Measurements from ENCODE around the gene IRX4.

IRX4 gene

GRCh38 chr5:1913578-1913977 is 30.9 kb upstream of the IRX4 start:
- no peak for DNase-seq

GRCh38 chr5:1912951-1913565 is 30.3 kb upstream of the IRX4 start:
- DNase-seq: no peak

GRCh38 chr5:1911773-1912235 is 29.1 kb upstream of the IRX4 start:
- no peak for DNase-seq

GRCh38 chr5:1910861-1911772 is 28.4 kb upstream of the IRX4 start:
- DNase-seq: no peak

- no peak for DNase-seq
Measured at GRCh38 chr5:1910081-1910760, 27.5 kb upstream of the IRX4 start.

GRCh38 chr5:1909346-1909985 is 26.7 kb upstream of the IRX4 start:
- no peak for DNase-seq

GRCh38 chr5:1908931-1909330 is 26.2 kb upstream of the IRX4 start:
- no peak for DNase-seq

- DNase-seq: no peak
Measured at GRCh38 chr5:1907616-1908015, 24.9 kb upstream of the IRX4 start.

- DNase-seq: no peak
Measured at GRCh38 chr5:1905108-1905507, 22.4 kb upstream of the IRX4 start.

- no peak for DNase-seq
Measured at GRCh38 chr5:1901983-1902382, 19.3 kb upstream of the IRX4 start.

- no peak for DNase-seq
Measured at GRCh38 chr5:1901061-1901460, 18.3 kb upstream of the IRX4 start.

GRCh38 chr5:1899201-1899600 is 16.5 kb upstream of the IRX4 start:
- no peak for DNase-seq

GRCh38 chr5:1897816-1898450 is 15.2 kb upstream of the IRX4 start:
- DNase-seq: no peak

GRCh38 chr5:1897386-1897785 is 14.7 kb upstream of the IRX4 start:
- no peak for DNase-seq

GRCh38 chr5:1896602-1897376 is 14.1 kb upstream of the IRX4 start:
- DNase-seq: no peak

- no peak for DNase-seq
Measured at GRCh38 chr5:1895739-1896420, 13.2 kb upstream of the IRX4 start.

GRCh38 chr5:1894243-1894642 is 11.5 kb upstream of the IRX4 start:
- no peak for DNase-seq

GRCh38 chr5:1893754-1894153 is 11.0 kb upstream of the IRX4 start:
- DNase-seq: no peak

GRCh38 chr5:1892685-1893445 is 10.1 kb upstream of the IRX4 start:
- no peak for DNase-seq

GRCh38 chr5:1892211-1892610 is 9.5 kb upstream of the IRX4 start:
- no peak for DNase-seq

- DNase-seq: no peak
Measured at GRCh38 chr5:1891391-1891790, 8.7 kb upstream of the IRX4 start.
